HepG2 (cell line): Measurements from ENCODE around the gene EVA1A. TPM values are rescaled to one million over a fixed set of nuclear protein-coding genes. Genes with fewer than 3 reads are reported as not detected.

Experiments used
- BHLHE40 ChIP-seq: IDR thresholded peaks from 2 replicates; pipeline ENCODE4 v1.6.1; 2011; ENCODE audit warnings: low read length, improper control_type of control experiment
- CBX5 ChIP-seq: sonication (generic); formaldehyde crosslinking; IDR thresholded peaks from 2 replicates; pipeline ENCODE4 v1.4.0; 2020; ENCODE audit warnings: missing genetic modification reagents, borderline replicate concordance
- CHD4 ChIP-seq: fragments of 200-600 bp; sonication (generic); IDR thresholded peaks from 2 replicates; pipeline ENCODE4 v1.7.0; 2017; ENCODE audit warnings: mild to moderate bottlenecking, low read length, borderline replicate concordance
- CSRNP2 ChIP-seq: sonication (generic); formaldehyde crosslinking; conservative IDR thresholded peaks from 2 replicates; pipeline ENCODE4 v1.8.0; 2022; ENCODE audit warnings: low read depth, missing genetic modification reagents
- HMGXB3 ChIP-seq: sonication (generic); formaldehyde crosslinking; IDR thresholded peaks from 2 replicates; pipeline ENCODE4 v1.4.0; 2020; ENCODE audit warnings: missing genetic modification reagents, borderline replicate concordance
- HOXA5 ChIP-seq: sonication (generic); formaldehyde crosslinking; IDR thresholded peaks from 2 replicates; pipeline ENCODE4 v1.4.0; 2020; ENCODE audit warnings: missing genetic modification reagents
- IKZF1 ChIP-seq: fragments of 450-650 bp; IDR thresholded peaks from 2 replicates; pipeline ENCODE4 v1.7.1; 2016
- KLF11 ChIP-seq: IDR thresholded peaks from 2 replicates; pipeline ENCODE4 v1.6.1; 2016; ENCODE audit warnings: missing compliant biosample characterization
- NBN ChIP-seq: fragments of 450-650 bp; conservative IDR thresholded peaks from 2 replicates; pipeline ENCODE4 v1.6.1; 2017
- POLR2G ChIP-seq: fragments of 200-400 bp; formaldehyde crosslinking; IDR thresholded peaks from 2 replicates; pipeline ENCODE4 v1.6.1; 2018; ENCODE audit warnings: mild to moderate bottlenecking, low read depth, low read length, moderate library complexity
- RCOR2 ChIP-seq: IDR thresholded peaks from 2 replicates; pipeline ENCODE4 v1.6.1; 2016; ENCODE audit warnings: missing biosample characterization, missing genetic modification reagents
- SUZ12 ChIP-seq: fragments of 150-350 bp; IDR thresholded peaks from 2 replicates; pipeline ENCODE4 v1.6.1; 2014; ENCODE audit warnings: low read depth, low read length
- SYNCRIP ChIP-seq: fragments of 200-400 bp; formaldehyde crosslinking; IDR thresholded peaks from 2 replicates; pipeline ENCODE4 v1.6.1; 2018; ENCODE audit warnings: mild to moderate bottlenecking, low read depth, low read length; ENCODE audit not compliant: insufficient read depth
- TEAD3 ChIP-seq: optimal IDR thresholded peaks from 2 replicates; pipeline ENCODE3; 2016; ENCODE audit warnings: borderline replicate concordance
- YEATS2 ChIP-seq: sonication (generic); formaldehyde crosslinking; IDR thresholded peaks from 2 replicates; pipeline ENCODE4 v1.4.0; 2020; ENCODE audit warnings: missing genetic modification reagents, borderline replicate concordance
- ZBTB26 ChIP-seq: IDR thresholded peaks from 2 replicates; pipeline ENCODE4 v1.6.1; 2016; ENCODE audit warnings: missing compliant biosample characterization, missing genetic modification reagents, borderline replicate concordance
- ZFYVE20 ChIP-seq: sonication (generic); formaldehyde crosslinking; IDR thresholded peaks from 2 replicates; pipeline ENCODE4 v1.8.0; 2023; ENCODE audit warnings: low read depth, mild to moderate bottlenecking, moderate library complexity, missing genetic modification reagents, borderline replicate concordance
- ZNF326 ChIP-seq: sonication (generic); formaldehyde crosslinking; IDR thresholded peaks from 2 replicates; pipeline ENCODE4 v1.4.0; 2020; ENCODE audit warnings: missing genetic modification reagents, borderline replicate concordance
- ZNF547 ChIP-seq: sonication (generic); formaldehyde crosslinking; IDR thresholded peaks from 2 replicates; pipeline ENCODE4 v1.5.1; 2020; ENCODE audit warnings: mild to moderate bottlenecking, missing genetic modification reagents
- ZNF710 ChIP-seq: sonication (generic); formaldehyde crosslinking; IDR thresholded peaks from 2 replicates; pipeline ENCODE4 v1.5.0; 2020; ENCODE audit warnings: mild to moderate bottlenecking, missing genetic modification reagents, borderline replicate concordance
- ZNF781 ChIP-seq: sonication (generic); formaldehyde crosslinking; IDR thresholded peaks from 2 replicates; pipeline ENCODE4 v1.5.1; 2020; ENCODE audit warnings: borderline replicate concordance, mild to moderate bottlenecking, missing genetic modification reagents; ENCODE audit errors: not compliant biosample characterization
- polyA plus RNA-seq, 8 experiments: library from polyadenylated mRNA; depleted of rRNA in 3 of 8; stranded (reverse) in 7 of 8; unstranded in 1 of 8; fragments of >200 nt; fragmentation: Illumina TruSeq in 4 of 8; extraction: Trizol in 4 of 8; gene quantifications; 2 replicates each; pipeline versions ENCODE4 v1.2.1 to v1.2.3, GENCODE V29; 2011 to 2016; ENCODE audit warnings: low read depth in 4 of 8, missing spikeins in 1 of 8, mixed read lengths in 1 of 8; ENCODE audit not compliant: insufficient read depth in 1 of 8
- total RNA-seq, 5 experiments: library from RNA; depleted of rRNA; stranded (reverse); fragments of >200 nt; fragmentation: Illumina TruSeq; extraction: Trizol; gene quantifications; 2 replicates each; pipeline ENCODE4 v1.2.3, GENCODE V29; 2016; ENCODE audit warnings: low read depth in 1 of 5

The EVA1A gene
- total and polyA plus RNA-seq, 2 of the 13 experiments (the other 11 are each of a cell fraction or from before 2014, with no cell fraction given) = 57.5 to 57.8 TPM

- no peak for TF ChIP-seq HMGXB3
- no peak for TF ChIP-seq SYNCRIP
- peak; percentile 54 for TF ChIP-seq HOXA5 (CRISPR knock-in tag)
- TF ChIP-seq ZFYVE20 (CRISPR knock-in tag) = no peak
- TF ChIP-seq KLF11 = no peak
- peak; percentile 96 for TF ChIP-seq CHD4
- TF ChIP-seq RCOR2 (CRISPR knock-in tag) = peak; percentile 51; the same call in 1 of the 2 replicates
- no peak for TF ChIP-seq IKZF1
- no peak; the same call in 1 of the 2 replicates for TF ChIP-seq CBX5 (CRISPR knock-in tag)
- peak; percentile 82; the same call in 1 of the 2 replicates for TF ChIP-seq ZNF710 (CRISPR knock-in tag)
- no peak; the same call in 1 of the 2 replicates for TF ChIP-seq ZNF547 (CRISPR knock-in tag)
- TF ChIP-seq ZNF781 = no peak
- peak; percentile 12 for TF ChIP-seq TEAD3
- TF ChIP-seq ZNF326 (CRISPR knock-in tag) = no peak
- TF ChIP-seq POLR2G = peak; percentile 83
- TF ChIP-seq CSRNP2 (CRISPR knock-in tag) = no peak
- TF ChIP-seq YEATS2 = peak; percentile 36; the same call in 1 of the 2 replicates
- no peak for TF ChIP-seq BHLHE40
- no peak for TF ChIP-seq NBN
- TF ChIP-seq SUZ12 = no peak
- TF ChIP-seq ZBTB26 (CRISPR knock-in tag) = 0 out of 2 replicates have a peak, but pooled peaks have one; percentile 16
These were observed 10.4 kb upstream of the EVA1A start (continued) for GRCh38 chr2:75570948-75571729.
